ENCODE results near the gene FAM114A2.
A peak's percentile ranks its signal among the peaks of the same experiment; 100 is the strongest.

DNA sequence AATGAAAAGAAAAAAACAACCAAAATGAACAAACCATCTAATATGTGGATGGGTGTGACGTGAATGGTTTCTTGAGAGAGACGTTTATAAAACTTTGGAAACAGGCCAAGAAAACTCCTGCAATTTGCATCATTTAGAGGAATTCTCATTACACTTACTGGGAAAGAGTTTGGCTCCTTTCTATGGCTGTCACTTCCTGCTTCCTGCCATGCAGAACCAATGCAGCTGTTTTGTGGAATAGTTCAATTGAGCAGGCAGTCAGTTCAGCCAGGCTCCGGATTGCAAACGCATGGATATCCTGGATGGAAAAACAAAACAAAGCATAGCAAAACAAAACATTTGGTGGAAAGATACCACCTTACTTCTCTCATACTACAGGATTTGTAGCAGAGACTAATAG lies 36.6 kb downstream of the FAM114A2 start:
- TF ChIP-seq CTCF (IDR thresholded peaks at IDR 0.05), result no peak
- TF ChIP-seq POLR2A (IDR thresholded peaks at IDR 0.05), result no peak
- peak in 1 of 3 donors; percentile 49 for TF ChIP-seq POLR2AphosphoS5 (IDR thresholded peaks at IDR 0.05)
